Activated CD4-positive, CD25-positive, alpha-beta regulatory T cell treated with anti-CD3 and anti-CD28 coated beads, Interleukin-2, amount 50 U/mL, for 16 hours (primary cell): ENCODE measurements around the gene SPEF2.

Source experiments
- DNase-seq: peaks from one replicate; pipeline ENCODE4 v3.0.0-alpha.2; 2020; ENCODE audit warnings: low read depth, low spot score

The SPEF2 gene, protein sequence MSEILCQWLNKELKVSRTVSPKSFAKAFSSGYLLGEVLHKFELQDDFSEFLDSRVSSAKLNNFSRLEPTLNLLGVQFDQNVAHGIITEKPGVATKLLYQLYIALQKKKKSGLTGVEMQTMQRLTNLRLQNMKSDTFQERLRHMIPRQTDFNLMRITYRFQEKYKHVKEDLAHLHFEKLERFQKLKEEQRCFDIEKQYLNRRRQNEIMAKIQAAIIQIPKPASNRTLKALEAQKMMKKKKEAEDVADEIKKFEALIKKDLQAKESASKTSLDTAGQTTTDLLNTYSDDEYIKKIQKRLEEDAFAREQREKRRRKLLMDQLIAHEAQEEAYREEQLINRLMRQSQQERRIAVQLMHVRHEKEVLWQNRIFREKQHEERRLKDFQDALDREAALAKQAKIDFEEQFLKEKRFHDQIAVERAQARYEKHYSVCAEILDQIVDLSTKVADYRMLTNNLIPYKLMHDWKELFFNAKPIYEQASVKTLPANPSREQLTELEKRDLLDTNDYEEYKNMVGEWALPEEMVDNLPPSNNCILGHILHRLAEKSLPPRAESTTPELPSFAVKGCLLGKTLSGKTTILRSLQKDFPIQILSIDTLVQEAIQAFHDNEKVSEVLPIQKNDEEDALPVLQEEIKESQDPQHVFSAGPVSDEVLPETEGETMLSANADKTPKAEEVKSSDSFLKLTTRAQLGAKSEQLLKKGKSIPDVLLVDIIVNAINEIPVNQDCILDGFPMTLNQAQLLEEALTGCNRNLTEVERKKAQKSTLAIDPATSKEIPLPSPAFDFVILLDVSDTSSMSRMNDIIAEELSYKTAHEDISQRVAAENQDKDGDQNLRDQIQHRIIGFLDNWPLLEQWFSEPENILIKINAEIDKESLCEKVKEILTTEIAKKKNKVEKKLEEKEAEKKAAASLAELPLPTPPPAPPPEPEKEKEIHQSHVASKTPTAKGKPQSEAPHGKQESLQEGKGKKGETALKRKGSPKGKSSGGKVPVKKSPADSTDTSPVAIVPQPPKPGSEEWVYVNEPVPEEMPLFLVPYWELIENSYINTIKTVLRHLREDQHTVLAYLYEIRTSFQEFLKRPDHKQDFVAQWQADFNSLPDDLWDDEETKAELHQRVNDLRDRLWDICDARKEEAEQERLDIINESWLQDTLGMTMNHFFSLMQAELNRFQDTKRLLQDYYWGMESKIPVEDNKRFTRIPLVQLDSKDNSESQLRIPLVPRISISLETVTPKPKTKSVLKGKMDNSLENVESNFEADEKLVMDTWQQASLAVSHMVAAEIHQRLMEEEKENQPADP (N-terminal part only)

DNA sequence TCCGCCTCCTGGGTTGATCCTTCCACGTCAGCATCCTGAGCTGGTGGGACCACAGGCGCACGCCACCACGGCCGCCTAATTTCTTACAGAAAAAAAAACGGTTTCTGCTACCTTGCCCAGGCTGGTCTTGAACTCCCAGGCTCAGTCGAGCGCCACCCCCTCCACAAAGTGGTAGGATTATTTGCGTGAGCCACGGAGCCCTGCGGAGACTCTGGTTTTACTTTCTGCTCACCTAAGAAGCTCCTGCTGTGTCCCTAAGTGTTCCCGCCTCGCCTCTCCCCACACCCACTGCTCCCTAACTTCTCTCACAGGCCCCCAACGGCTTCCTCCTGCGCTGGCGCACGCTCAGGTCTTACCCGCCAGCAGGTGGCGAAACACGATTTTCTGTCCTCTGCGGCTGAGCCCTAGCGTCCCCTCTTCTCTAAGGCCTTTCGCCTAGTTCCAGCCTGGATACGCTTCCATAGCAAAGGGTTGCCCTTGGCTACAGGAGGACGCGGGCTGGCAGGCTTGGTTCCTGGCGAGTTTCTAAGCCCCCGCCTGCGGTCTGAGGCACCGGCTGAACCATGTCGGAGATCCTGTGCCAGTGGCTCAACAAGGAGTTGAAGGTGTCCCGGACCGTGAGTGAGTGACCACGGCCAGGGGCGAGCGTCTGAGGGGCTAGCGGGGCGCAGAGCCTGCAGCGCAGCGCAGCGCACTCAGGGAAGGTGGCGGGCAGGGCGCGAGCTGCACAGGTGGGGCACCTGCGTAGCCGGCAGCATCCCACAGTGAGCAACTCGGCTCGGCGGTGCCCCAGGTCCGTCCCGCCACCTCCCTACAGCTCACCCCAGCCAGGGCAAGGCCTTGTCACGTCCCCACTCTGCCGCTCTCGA lies at the start of gene SPEF2:
SPEF2 (plus strand) TSS at position 429 of the 869 bp plus-strand sequence; CDS start at position 564, 135 bp downstream.
- peak; percentile 29 for DNase-seq

DNA sequence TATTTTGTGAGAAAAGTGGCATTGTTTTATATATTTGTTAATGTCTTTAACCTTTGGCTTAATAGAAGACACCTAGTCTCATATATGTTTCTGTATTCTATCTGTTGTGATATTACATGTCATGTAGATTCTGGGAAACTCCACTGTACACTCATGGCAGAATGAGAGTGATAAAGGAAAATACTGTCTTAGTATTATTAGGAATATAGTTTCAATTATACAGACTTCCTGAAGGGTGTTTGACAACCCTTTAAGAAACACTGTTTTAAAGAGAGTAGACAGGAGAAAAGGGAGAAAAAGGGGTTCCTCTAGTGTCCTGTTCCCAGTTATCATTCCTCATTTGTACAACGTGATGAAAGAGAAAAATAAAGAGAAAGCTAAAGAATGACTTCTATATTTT lies 42.1 kb upstream of the SPEF2 start:
- DNase-seq = no peak

DNA sequence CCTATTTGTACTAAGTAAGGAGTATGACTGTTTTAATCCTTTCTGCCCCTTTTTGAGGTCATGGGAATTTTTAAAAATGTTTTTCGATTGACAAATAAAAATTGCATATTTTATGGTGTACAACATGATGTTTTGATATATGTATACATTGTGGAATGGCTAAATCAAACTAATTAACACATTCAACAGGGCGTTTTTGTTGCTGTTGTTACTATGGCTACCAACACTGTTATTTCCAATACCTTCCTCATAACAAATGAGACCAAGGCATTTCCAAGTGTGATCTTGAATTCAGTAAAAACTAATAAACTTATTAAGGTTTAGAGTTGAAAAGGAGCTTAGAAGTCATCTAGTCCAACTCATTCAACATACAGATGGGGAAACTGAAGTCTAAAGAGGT lies 30.2 kb upstream of the SPEF2 start:
- DNase-seq = no peak

DNA sequence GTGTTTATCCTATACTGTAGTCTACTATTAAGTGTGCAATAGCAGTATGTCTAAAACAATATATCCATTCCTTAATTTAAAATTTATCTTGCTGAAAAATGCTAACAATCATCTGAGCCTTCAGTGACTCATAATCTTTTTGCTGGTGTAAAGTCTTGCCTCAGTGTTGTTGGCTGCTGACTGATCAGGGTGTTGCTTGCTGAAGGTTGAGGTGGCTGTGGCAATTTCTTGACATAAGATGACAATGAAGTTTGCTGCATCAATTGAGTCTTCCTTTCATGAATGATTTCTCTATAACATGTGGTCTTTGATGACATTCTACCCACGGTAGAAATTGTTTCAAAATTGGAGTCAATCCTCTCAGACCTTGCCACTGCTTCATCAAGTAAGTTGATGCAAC lies 24.3 kb upstream of the SPEF2 start:
- no peak for DNase-seq

DNA sequence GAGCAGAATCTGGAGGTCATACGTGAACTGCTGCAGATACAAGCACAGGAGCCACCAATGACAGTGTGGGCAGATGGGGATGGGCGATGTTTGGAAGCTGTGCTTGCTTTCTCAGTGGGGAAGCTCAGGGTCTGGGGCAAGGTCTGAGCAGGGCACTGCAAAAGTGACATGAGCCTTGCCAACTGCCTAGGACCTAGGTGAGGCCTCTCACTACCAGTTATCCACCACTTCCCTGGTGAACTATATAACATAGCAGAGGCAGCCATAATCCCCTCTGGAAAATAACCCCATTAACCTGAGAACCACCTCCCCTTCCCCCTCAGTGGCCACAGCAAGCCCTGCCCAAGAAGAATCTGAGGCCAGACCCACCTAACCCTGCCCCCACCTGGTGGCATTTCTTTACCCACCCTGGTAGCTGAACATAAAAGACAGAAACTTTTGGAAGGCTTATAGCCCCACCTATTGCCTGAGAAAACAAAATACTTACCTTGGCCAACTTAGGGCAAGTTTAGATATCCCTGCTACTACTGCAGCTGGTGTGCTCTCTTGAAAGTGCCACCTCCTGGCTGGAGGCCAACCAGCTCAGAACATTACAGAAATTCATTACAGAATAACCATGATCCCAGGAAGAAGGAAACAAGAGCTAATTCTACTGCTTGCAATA lies 18.8 kb upstream of the SPEF2 start:
- no peak for DNase-seq

DNA sequence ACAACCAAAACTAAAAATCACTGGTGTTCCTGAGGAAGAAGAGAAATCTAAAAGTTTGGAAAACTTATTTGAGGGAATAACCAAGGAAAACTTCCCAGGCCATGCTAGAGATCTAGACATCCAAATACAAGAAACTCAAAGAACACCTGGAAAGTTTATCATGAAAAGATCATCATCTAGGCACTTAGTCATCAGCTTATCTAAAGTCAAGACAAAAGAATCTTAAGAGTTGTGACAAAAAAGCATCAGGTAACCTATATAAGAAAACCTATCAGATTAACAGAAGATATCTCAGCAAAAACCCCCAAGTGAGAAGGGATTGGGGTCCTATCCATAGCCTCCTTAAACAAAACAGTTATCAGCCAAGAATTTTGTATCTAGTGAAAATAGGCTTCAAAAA lies 17.1 kb upstream of the SPEF2 start:
- DNase-seq = no peak

DNA sequence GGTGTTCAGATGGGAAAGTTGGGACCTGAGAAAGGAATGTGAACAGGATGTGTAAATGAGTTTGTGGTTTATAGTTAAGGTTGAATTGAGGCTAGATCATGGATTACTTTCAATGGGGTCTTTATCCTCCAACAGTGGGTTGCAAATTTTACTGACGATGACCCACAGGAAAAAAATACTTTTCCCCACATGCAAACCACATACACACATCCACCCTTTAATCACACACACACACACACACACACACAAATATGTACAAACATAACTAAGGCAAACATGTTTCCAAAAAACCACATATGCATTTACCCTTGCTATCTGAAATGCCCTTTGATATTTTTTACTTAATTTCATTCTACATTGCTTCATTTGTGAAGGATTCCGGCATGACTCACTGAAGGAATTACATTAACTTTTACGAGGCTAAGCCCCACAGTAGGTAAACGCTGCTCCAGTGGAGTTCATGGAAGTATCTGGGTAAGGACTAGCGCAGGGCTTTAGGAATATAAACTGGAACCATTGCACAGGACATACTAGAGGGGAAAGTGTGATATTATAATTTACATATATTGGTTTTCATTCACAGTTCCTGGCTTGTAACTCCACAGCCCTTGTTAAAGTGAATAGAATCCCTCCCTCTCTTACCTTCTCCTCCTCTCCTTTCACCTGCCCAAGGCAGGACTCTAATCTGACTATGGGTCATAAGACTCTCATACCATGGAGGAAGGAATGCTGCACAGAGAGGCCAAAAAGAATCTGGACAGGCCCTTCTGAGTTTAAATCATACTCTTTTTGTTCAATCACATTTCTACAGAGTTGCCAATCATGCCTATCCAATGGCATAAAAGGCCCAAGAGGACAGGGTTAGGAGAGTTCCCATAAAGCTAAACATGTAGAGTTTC lies 8.5 kb upstream of the SPEF2 start:
- DNase-seq = no peak

DNA sequence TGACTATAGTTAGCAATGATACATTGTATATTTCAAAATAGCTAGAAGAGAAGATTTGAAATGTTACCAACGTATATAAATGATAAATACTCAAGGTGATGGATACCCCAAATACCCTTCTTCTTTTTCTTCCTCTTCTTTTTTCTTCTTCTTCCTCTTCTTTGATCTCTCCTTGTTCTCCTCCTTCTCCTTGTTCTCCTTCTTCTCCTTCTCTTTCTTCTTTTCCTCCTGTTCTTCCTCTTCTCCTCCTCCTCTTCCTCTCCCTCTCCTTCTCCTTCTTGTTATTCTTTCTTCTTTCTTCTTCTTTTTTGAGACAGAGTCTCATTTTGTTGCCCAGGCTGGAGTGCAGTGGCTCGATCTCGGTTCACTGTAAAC lies 616 bp upstream of the SPEF2 start:
- no peak for DNase-seq

DNA sequence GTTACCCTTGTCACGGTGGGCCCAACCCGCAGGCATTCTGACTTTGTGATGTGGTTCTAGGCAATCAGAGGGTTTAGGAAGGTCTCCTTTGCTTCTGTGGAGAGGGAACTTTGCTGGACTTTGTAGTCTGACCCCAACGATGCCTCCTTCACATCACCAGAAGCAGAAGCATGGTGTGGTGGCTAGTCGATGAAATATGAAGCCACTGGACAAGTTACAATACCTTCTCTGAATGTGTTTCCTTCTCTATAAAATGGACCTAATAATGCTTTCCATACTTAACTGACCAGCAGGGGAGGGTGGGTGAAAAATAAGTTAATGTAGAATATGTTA lies 607 bp downstream of the SPEF2 start:
- DNase-seq = no peak

DNA sequence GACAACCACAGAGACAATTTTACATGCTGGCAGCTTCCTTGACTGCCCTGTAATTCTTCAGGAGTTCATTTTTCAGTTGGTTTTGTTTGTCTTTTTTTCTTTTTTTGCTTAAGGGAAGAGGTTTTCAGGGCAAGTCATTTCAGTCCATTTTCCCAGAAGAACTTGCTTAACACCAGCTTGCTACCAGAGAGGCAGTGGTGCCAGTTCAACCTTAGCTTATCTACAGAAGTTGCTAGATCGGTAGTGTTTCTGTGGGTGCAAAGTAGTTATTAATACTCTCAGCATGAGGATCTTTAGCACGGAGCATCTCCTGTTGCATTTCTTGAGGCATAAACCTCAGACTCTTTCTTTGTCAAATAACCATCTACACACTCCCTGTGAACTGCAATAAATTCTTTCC lies 1.1 kb downstream of the SPEF2 start:
- DNase-seq = no peak

DNA sequence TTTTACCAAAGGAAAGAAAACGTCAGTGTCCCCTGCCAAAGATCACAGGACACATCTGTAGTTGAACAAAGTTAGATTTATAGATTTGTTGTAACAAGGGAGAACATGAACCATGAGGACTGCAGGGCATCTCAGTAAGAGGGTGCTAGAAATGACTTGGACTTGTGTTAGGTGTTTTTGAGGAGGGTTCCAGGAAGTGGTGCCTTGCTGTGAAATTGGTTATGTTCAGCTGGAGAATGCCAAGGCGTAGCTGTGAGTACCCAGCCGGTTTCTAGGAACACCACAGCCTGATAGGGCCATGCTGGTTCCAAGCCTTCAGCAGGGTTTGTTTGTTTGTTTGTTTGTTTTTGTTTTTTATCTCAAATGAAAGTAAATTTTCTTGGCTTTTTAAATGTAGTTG lies 5.3 kb downstream of the SPEF2 start:
- no peak for DNase-seq

DNA sequence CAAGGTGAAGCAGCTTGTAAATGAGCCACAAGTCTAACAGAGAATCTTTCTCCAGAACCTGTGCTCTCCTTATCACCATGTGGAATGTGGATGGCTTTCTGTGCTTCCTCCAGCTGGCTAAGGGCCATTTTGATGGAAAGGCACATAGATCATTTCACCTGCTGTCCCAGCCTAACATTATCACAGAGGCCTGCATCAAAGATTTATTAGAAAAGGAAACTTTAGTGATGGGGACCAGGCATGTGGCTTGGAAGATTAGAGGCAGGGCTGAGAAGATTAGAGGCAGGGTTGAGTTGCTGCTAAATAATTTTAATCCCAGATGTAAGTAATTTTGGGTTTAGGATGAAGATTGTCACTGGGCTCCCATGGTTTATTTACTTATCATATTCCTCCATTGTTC lies 6.3 kb downstream of the SPEF2 start:
- no peak for DNase-seq

DNA sequence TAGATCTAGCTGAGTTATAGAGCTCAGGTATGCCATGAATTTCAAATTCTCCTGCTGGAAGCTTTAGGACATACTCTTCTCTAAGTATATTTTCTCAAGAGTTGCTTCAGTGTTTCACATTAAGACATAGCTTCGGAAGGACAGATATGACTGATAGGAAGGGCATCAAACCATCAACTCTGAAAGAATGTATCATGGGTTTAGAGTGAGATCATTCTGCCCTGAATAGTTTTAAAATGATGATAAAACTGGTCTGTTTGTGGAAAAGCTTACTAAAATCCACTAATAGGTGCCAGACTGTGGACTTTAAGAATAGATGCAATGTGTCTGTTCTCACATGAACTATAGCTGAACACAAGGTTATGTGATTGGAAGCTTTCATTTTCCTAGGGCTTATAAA lies 8.4 kb downstream of the SPEF2 start:
- no peak for DNase-seq

DNA sequence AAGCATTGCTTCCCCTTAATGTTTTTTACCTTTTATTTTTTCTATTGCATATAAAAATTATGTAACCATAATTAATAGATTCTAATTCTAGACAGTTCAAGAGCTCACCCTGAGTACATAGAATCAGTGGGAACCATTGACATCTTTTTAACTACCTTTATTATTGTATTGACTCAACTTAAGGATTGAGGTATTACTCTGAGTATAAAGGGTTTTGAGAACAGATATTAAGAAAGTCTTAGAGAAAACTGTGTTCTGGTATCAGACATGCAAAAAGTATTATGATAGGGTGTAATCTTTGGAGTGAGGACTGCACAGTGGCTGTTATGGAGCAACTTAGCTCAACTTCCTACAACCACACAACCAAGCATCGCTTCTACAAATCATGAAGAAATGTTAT lies 8.9 kb downstream of the SPEF2 start:
- DNase-seq = no peak

DNA sequence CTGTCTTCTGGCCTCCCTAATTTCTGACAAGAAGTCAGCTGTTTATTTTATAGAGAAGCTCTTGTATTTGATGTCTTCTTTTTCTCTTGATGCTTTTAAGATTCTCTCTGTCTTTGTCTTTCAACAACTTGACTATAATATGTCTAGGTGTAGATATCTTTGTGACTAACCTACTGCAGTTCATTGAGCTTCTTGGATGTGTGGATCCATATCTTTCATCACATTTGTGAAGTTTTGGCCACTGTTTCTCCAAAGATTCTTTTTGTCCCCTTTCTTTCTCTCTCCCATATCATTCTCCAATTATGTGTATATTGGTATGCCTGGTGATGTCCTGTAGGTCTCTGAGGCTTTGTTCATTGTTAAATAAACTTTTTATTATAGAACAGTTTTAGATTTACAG lies 16.7 kb downstream of the SPEF2 start:
- no peak for DNase-seq

DNA sequence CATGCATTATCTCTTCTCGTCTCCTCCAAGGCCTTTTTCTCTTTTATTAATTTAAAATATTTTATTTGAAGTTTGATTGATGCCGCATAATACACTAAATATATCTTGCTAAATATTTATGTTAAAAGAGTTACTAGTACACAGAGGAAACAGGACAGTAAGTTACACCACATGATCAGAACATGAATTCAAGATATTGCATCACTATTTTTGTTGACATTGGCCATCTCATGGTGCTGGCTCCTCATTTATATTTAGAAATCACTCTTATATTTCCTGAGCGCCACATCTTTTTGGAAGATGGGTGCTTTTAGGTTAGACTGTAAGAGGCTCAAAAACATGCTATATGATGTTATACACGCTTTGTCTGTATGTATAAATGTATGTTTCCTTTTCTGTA lies 23.0 kb downstream of the SPEF2 start:
- DNase-seq = no peak

DNA sequence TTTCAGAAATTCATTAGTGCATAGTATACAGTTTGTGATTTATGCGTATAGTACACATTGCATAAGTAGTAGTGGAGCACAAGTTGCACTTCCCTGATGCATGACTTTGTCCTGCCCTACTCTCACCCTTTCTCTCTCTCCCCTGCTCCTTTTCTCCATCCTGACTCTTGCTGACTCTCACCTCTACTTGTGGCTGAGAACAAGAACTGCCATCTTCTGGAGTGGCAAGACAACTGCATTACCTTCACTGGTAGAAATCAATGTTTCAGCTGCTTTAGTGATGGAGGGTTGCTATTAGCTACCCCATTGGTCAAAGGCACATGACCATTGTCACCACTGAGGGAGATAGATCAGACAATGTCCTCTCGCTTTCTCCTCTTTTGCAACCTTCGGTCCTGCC lies 26.9 kb downstream of the SPEF2 start:
- DNase-seq = no peak

DNA sequence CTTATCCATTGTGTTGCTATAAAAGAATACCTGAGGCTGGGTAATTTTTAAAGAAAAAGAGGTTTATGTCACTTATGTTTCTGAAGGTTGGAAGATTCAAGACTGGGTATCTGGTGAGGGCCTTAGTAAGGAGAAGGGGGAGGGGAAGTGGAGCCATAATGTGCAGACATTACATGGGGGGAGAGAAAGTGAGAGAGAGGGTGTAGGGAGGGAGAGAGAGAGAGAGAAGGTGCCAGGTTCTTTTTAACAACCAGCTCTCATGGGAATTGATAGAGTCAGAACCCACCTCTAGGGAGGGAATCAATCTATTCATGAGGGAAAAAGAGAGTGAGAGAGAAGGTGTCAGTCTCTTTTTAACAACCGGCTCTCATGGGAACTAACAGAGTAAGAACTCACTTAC lies 29.5 kb downstream of the SPEF2 start:
- DNase-seq = no peak

DNA sequence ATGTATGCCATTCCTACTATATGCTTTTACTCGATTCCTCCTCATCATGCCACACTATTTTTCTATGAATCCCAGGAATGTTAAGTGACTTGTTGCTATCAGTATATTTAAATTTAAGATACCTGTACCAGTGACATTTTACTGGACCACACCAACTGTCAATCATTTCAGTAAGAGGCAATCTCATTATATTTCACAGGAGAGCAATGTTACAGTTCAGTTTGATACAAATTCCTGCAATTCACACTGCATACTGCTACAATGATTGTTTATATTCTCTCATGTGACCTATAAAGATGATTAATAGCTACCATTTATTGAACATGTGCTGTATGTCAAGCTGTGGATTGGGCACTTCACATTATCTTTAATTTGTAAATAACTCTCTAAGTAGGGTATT lies 30.0 kb downstream of the SPEF2 start:
- no peak for DNase-seq
